ENCODE data around the gene ST6GALNAC2. TPM values are rescaled to one million over a fixed set of nuclear protein-coding genes. Genes with fewer than 3 reads are reported as not detected.
"Not testable (repeated sequence)": the region's sequence is repeated elsewhere in the genome, so short reads cannot be mapped to it uniquely, and the experiment has no call there.

Gene ST6GALNAC2
- total RNA-seq, 4 donors from 2014 or later, result 0.94 to 2.5 TPM; not detected in 2

DNA sequence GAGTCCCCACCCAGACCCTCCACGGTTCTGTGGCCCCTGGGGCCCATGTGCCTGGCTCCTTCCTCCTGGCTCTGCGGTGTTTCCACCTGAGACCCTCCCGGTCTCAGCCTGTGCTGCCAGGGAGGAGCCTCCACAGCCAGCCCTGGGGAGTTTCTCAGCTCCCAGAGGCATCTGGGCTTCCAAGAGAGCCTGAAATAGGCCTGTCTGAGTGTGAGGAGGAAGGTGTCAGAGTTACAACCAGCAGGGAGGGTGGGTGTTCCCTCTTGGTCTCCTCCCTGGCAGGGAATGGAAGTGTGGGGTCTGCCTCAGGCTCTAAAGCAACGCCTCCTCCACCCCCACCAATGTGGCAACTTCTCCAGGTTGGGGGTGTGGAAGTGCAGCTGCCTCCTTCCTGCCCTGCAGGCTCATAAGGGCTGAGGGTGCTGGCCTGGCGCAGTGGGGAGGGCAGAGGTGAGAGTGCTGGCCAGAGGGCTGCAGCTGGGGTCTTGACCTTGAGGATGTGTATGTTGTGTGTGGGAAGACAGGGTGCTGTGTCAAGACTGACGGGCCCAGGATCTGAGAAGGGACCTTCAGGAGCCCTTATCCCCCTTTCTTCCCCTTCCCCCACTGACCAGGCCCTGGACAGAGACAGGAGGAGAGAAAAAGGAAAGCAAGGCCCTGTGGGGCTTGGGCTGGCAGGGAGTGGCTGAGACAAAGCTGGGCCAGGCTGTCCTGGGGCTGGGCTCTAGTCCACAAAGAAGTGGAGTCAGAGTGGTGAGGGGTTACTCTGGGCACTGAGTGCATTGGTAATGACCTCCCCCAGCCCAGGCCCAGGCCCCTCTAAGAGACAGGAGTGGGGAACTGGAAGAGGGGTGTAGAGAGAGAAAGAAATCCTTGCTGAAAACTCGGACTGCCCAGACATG, 50.6 kb downstream of the ST6GALNAC2 start:
- no peak for DNase-seq
- peak overlapping the region in 1 of 4 donors; percentile 54 for H3K4me3 ChIP-seq
- H3K27me3 ChIP-seq, result peaks cover 0 to 16% of the 10 kb centered on the region in 2 donors
- no peak for TF ChIP-seq POLR2A (IDR thresholded peaks at IDR 0.05)
- TF ChIP-seq, protein P1, sequence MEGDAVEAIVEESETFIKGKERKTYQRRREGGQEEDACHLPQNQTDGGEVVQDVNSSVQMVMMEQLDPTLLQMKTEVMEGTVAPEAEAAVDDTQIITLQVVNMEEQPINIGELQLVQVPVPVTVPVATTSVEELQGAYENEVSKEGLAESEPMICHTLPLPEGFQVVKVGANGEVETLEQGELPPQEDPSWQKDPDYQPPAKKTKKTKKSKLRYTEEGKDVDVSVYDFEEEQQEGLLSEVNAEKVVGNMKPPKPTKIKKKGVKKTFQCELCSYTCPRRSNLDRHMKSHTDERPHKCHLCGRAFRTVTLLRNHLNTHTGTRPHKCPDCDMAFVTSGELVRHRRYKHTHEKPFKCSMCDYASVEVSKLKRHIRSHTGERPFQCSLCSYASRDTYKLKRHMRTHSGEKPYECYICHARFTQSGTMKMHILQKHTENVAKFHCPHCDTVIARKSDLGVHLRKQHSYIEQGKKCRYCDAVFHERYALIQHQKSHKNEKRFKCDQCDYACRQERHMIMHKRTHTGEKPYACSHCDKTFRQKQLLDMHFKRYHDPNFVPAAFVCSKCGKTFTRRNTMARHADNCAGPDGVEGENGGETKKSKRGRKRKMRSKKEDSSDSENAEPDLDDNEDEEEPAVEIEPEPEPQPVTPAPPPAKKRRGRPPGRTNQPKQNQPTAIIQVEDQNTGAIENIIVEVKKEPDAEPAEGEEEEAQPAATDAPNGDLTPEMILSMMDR (IDR thresholded peaks at IDR 0.05), result no peak
- no peaks in the 10 kb centered on the region for H3K36me3 ChIP-seq
- peak overlapping the region in 3 of 4 donors; percentile 32 to 84 (median 81) for H3K27ac ChIP-seq
- H3K9me3 ChIP-seq, result no peaks in the 10 kb centered on the region
- H3K4me1 ChIP-seq, result peaks cover 0 to 34% (median 16%) of the 10 kb centered on the region in 4 donors

DNA sequence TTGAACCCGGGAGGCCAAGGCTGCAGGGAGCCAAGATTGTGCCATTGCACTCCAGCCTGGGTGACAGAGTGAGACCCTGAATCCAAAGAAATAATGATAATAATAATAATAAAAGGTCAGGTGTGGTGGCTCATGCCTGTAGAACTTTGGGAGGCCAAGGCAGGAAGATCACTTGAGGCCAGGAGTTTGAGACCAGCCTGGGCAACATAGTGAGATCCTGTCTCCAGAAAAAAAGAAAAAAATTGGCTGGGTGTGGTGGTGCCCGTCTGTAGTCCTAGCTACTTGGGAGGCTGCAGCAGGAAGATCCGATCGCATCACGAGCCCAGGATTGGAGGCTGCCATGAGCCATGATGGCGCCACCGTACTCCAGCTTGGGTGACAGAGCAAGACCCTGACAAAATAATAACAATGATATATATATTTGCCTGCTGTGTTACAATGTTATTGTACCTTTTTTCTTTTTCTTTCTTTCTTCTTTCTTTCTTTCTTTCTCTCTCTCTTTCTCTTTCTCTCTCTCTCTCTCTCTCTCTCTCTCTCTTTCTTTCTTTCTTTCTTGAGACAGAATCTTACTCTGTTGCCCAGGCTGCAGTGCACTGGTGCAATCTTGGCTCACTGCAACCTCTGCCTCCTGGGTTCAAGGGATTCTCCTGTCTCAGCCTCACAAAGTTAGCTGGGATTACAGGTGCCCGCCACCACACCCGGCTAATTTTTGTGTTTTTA, 51.9 kb downstream of the ST6GALNAC2 start:
- not testable (repeated sequence) for H3K9me3 ChIP-seq, H3K4me3 ChIP-seq, H3K36me3 ChIP-seq, DNase-seq
- Histone ChIP-seq H3K27ac (peak overlapping the region in 1 of 4 donors; percentile 84), H3K27me3 (peaks cover 0 to 16% of the 10 kb centered on the region in 2 donors), H3K4me1 (peaks cover 0 to 42% (median 27%) of the 10 kb centered on the region in 4 donors)

DNA sequence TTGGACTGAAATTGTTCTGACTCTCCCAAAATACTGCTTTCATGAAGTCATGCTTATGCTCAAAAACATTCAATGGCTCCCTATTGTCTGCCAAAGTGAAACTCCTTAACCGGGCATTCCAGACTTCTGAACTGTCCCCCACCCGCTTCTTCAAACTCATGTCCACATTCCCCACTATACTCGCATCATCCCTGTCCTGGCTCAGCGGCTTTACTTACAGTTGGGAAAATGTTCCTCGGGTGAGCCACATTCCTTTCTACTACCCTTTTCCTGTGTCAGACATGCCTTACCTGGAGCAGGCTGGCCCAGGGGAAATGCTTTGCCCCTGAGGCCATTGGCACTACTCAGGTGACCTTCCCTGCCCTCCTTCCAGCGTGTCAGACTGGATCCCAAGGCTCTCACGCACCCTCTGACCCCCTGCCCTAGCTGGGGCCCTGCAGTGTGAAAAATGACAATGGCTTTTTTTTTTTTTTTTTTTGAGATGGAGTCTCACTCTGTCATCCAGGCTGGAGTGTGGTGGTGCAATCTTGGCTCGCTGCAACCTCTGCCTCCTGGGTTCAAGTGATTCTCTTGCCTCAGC, 53.5 kb downstream of the ST6GALNAC2 start:
- Histone ChIP-seq H3K36me3 (no peaks in the 10 kb centered on the region), H3K4me3 (no peak overlapping the region), H3K27me3 (peaks cover 0 to 2% of the 10 kb centered on the region in 2 donors), H3K9me3 (no peaks in the 10 kb centered on the region), H3K4me1 (peaks cover 0 to 42% (median 24%) of the 10 kb centered on the region in 4 donors), H3K27ac (peak overlapping the region; percentile 17 to 99 (median 84))
- TF ChIP-seq, protein P1 (IDR thresholded peaks at IDR 0.05), result no peak
- no peak for TF ChIP-seq POLR2A (IDR thresholded peaks at IDR 0.05)
- DNase-seq, result no peak

DNA sequence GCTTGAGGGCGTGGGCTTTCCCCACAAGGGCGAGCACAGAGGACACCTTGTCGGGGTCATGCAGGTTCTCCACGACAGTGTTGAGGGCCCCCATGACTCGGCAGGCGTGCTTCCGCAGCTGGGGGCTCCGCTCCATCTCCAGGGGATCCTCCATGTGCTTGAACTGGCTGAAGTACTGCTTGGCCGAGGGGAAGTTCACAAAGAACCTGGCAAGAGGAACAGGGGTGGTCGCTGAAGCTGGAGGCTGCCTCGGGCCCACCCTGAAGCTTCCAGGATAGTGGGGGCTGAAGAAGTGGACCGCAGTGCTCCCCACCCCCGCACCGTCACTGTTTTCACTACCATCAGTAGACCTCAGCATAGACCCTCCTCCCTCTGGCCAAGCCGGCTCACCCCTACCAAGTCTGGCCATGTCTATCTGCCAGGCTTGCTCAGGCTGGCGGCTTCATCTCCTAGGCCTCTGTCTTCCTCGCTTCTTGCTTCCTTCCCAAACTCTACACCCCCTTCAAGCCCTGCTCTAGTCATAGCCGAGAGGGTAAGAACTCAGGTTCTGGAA, 54.1 kb downstream of the ST6GALNAC2 start:
- peaks cover 0 to 43% (median 25%) of the 10 kb centered on the region in 4 donors for H3K4me1 ChIP-seq

DNA sequence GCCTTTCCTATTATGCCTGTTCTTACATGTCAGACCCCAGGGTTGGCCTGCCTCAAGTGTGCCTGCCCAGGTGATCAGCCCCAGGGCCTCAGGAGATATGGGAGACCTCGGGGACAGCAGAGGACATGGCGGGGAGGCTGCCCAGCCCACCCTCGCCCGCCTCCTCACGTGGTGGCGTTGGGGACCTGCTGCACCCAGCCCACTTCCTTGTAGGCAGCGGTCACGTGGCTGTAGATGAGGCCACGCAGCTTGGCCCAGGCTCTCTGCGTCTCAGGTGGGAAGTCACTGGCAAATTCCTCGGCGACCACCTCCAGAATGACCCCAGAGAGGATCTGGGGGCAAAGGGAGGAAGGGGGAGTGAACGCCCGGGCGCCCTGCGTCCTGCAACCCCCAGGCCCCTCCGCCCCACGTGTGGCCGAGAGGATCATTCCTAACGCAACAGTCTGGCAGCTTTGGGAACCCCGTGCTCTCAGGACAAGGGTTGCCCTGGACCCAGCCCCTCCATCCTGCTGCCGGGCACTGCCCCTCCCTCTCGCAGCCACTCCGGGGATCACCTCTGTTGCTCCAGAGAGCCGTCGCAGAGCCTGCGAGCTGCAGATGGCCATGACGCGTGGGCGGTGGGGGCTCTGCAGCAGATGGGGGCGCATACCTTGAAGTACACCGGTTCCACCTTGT, 54.7 kb downstream of the ST6GALNAC2 start:
- peaks cover 0 to 43% (median 25%) of the 10 kb centered on the region in 4 donors for H3K4me1 ChIP-seq
- H3K27me3 ChIP-seq, result no peaks in the 10 kb centered on the region
- H3K36me3 ChIP-seq, result no peaks in the 10 kb centered on the region
- H3K27ac ChIP-seq, result peak overlapping the region; percentile 82 to 99 (median 89)
- H3K4me3 ChIP-seq, result no peak overlapping the region
- DNase-seq, result no peak
- H3K9me3 ChIP-seq, result no peaks in the 10 kb centered on the region
- no peak for TF ChIP-seq POLR2A (IDR thresholded peaks at IDR 0.05)
- TF ChIP-seq, protein P1 (IDR thresholded peaks at IDR 0.05), result no peak

More for the DNA sequence above, 54.1 kb downstream of the ST6GALNAC2 start:
- Histone ChIP-seq H3K27me3 (no peaks in the 10 kb centered on the region), H3K4me3 (no peak overlapping the region), H3K36me3 (no peaks in the 10 kb centered on the region), H3K27ac (peak overlapping the region; percentile 82 to 99 (median 89)), H3K9me3 (no peaks in the 10 kb centered on the region)
- TF ChIP-seq, protein P1 (IDR thresholded peaks at IDR 0.05), result no peak
- no peak for TF ChIP-seq POLR2A (IDR thresholded peaks at IDR 0.05)
- no peak for DNase-seq
